ENCODE results near the gene CEL.
A peak's percentile ranks its signal among the peaks of the same experiment; 100 is the strongest.

Gene CEL

GRCh38 chr9:133098104-133098754, 36.4 kb downstream of the CEL start:
- H3K4me3 ChIP-seq (ENCODE audit: low read depth, low read length): no peak overlapping the region
- no peak overlapping the region for H3K27ac ChIP-seq (ENCODE audit: extremely low read depth, low read depth, low read length)
- H3K4me1 ChIP-seq (ENCODE audit: control insufficient read depth, insufficient read depth, low read length): no peaks in the 10 kb centered on the region
- H3K36me3 ChIP-seq (ENCODE audit: control insufficient read depth in 2 of 2, insufficient read depth in 1 of 2, low read length in 2 of 2): peaks cover 0 to 62% of the 10 kb centered on the region in 2 experiments; a peak in 1 of 3 replicates
- TF ChIP-seq SP3 (tag by site-specific recombination; IDR thresholded peaks at IDR 0.05) (no peak), HIC1 (tag by site-specific recombination; IDR thresholded peaks at IDR 0.05) (peak; percentile 72)
- no peaks in the 10 kb centered on the region for H3K9me3 ChIP-seq (ENCODE audit: control insufficient read depth, insufficient read depth, low read depth, low read length)
- POLR2A ChIA-PET: no interaction called here
- CTCF ChIA-PET: interaction anchor here (1.0 to 22.4 kb wide), 2 partner anchors 48 to 58 kb away, joined by 3 to 342 read pairs; no protein-coding TSS in a partner anchor

GRCh38 chr9:133098871-133099270, 37.1 kb downstream of the CEL start:
- POLR2A ChIA-PET: interaction anchor here (1.2 kb wide), 1 partner anchor 17 kb away, joined by 3 read pairs; no protein-coding TSS in a partner anchor
- CTCF ChIA-PET: interaction anchor here (1.0 to 22.4 kb wide), 2 partner anchors 48 to 58 kb away, joined by 3 to 342 read pairs; no protein-coding TSS in a partner anchor
- TF ChIP-seq ZNF529 (tag by site-specific recombination; IDR thresholded peaks at IDR 0.05; ENCODE audit: insufficient replicate concordance) (no peak), SP2 (tag by site-specific recombination; IDR thresholded peaks at IDR 0.05) (no peak), KLF9 (tag by site-specific recombination; IDR thresholded peaks at IDR 0.05; ENCODE audit: low read depth) (no peak), ZNF311 (tag by site-specific recombination; IDR thresholded peaks at IDR 0.05; ENCODE audit: borderline replicate concordance) (no peak), PATZ1 (tag by site-specific recombination; IDR thresholded peaks at IDR 0.05) (no peak)
- Histone ChIP-seq H3K4me3 (ENCODE audit: low read depth, low read length) (no peak overlapping the region), H3K36me3 (ENCODE audit: control insufficient read depth in 2 of 2, insufficient read depth in 1 of 2, low read length in 2 of 2) (peaks cover 0 to 69% of the 10 kb centered on the region in 2 experiments; a peak in 1 of 3 replicates), H3K4me1 (ENCODE audit: control insufficient read depth, insufficient read depth, low read length) (no peaks in the 10 kb centered on the region), H3K9me3 (ENCODE audit: control insufficient read depth, insufficient read depth, low read depth, low read length) (no peaks in the 10 kb centered on the region), H3K27ac (ENCODE audit: extremely low read depth, low read depth, low read length) (no peak overlapping the region)

GRCh38 chr9:133099726-133100505, 38.1 kb downstream of the CEL start:
- no peak overlapping the region for H3K4me3 ChIP-seq (ENCODE audit: low read depth, low read length)
- no peak overlapping the region for H3K27ac ChIP-seq (ENCODE audit: extremely low read depth, low read depth, low read length)
- no peaks in the 10 kb centered on the region for H3K4me1 ChIP-seq (ENCODE audit: control insufficient read depth, insufficient read depth, low read length)
- TF ChIP-seq ZNF416 (tag by site-specific recombination; IDR thresholded peaks at IDR 0.05) (no peak), ZNF132 (tag by site-specific recombination; IDR thresholded peaks at IDR 0.05; ENCODE audit: borderline replicate concordance) (no peak), ZNF37A (tag by site-specific recombination; IDR thresholded peaks at IDR 0.05) (no peak), ZNF645 (tag by site-specific recombination; IDR thresholded peaks at IDR 0.05) (no peak)
- ChIA-PET CTCF (interaction anchor here (0.6 to 22.4 kb wide), 4 partner anchors 47 to 515 kb away, joined by 3 to 342 read pairs (median 3); no protein-coding TSS in a partner anchor), POLR2A (interaction anchor here (1.2 kb wide), 1 partner anchor 16 kb away, joined by 3 read pairs; no protein-coding TSS in a partner anchor)
- H3K36me3 ChIP-seq (ENCODE audit: control insufficient read depth in 2 of 2, insufficient read depth in 1 of 2, low read length in 2 of 2): peaks cover 0 to 77% of the 10 kb centered on the region in 2 experiments; a peak in 2 of 3 replicates
- H3K9me3 ChIP-seq (ENCODE audit: control insufficient read depth, insufficient read depth, low read depth, low read length): no peaks in the 10 kb centered on the region

Measured in HEK293 (cell line).